HG03520 (cell line): Measurements from ENCODE around the gene BUB1.
"Not testable (repeated sequence)": the region's sequence is repeated elsewhere in the genome, so short reads cannot be mapped to it uniquely, and the experiment has no call there.

ENCODE experiments used
- ATAC-seq: cut with Tn5 transposase; IDR thresholded peaks from one replicate; pipeline ENCODE4 v1.9.1; 2021; ENCODE audit warnings: mild to moderate bottlenecking, moderate library complexity; ENCODE audit not compliant: unreplicated experiment

Gene BUB1

DNA sequence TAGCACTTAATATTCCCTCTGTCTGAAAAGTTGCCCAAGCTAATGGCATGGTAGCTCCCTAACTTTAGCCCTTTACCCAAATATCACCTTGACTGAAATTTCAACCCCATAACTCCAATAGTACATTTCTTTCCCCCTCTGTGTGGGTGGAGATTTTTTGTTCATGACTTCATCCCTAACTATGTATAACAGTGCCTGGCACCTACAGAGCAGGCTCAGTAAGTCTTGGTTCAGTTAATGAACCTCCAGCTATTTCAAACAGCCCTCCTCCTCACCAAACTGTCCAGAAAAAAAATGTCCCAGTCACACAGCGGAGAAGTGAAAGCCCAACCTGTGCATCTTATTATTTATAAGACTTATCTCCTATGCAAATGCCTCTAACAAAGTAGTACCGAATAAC lies 18.6 kb downstream of the BUB1 start:
- no peak for ATAC-seq

GRCh38 chr2:110657724-110658305 lies 20.0 kb downstream of the BUB1 start:
- ATAC-seq, result peak; percentile 48

DNA sequence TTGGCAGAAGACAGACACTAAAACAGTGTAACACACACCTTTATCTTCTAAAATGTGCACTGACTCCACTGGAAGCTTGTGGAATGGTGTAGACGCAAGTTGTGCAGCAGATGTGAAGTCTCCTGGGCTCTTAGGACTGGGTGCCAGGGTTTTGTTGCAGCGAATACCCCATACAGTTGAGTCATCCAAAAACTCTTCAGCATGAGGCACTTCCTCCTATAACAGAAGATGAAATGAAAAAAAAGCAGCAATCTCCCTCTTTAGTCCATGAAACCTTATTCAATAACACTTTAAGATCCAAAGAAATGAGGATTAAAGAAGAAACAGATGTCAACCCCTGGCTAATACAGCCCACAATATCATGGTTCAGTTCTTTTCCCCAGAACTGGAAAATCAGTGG lies 22.2 kb downstream of the BUB1 start:
- ATAC-seq, result no peak

GRCh38 chr2:110653861-110654260 lies 24.0 kb downstream of the BUB1 start:
- no peak for ATAC-seq

GRCh38 chr2:110650346-110650745 lies 27.5 kb downstream of the BUB1 start:
- no peak for ATAC-seq

DNA sequence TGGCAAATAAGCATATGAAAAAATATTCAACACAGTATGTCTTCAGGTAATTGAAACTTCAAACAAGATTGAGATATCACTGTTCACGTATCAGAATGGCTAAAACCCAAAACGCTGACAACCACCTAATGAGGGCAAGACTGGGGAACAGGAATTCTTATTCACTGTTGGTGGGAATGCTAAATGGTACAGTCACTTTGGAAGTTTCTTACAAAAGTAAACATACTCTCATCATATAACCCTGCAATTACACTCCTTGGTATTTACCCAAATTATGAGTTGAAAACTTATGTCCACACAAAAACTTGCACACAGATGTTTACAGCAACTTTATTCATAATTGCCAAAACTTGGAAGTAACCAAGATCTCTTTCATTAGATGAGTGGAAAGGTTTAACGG lies 30.1 kb downstream of the BUB1 start:
- no peak for ATAC-seq

- no peak for ATAC-seq
These were observed 32.2 kb downstream of the BUB1 start for GRCh38 chr2:110645616-110646015.

DNA sequence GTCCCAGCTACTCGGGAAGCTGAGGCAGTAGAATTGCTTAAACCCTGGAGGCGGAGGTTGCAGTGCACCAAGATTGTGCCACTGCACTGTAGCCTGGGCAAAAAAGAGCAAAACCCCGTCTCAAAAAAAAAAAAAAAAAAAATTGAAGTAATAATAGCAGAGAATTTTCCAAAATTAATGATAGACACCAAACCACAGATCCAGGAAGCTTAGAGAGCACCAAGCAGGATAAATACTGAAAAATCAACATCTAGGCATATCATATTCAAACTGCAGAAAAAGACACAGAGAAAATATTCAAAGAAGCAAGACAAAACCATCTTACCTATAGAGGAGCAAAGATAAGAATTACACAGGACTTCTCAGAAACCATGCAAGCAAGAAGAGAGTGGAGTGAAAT lies 33.5 kb downstream of the BUB1 start:
- no peak for ATAC-seq

GRCh38 chr2:110642360-110642759 lies 35.5 kb downstream of the BUB1 start:
- no peak for ATAC-seq

DNA sequence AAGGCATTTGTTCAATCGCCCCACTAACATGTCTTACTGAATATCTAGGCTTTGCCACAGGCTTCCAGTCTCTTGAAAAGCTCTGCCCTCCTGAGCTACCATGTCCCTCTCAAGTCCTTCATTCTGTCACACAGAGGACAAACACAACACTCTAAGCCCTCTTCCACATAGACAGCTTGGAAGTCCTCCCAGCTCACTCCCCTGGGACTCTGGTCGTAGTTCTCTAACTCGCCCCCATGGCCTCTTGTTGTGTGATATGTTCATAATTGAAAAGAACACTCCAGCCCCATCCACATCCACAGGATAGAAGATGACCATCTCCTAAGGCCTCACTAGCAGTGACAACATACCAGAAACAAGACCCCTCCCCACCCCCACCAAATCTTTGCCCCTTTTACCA lies 37.9 kb downstream of the BUB1 start:
- ATAC-seq, result no peak

GRCh38 chr2:110638952-110639695 lies 38.7 kb downstream of the BUB1 start:
- ATAC-seq, result no peak

DNA sequence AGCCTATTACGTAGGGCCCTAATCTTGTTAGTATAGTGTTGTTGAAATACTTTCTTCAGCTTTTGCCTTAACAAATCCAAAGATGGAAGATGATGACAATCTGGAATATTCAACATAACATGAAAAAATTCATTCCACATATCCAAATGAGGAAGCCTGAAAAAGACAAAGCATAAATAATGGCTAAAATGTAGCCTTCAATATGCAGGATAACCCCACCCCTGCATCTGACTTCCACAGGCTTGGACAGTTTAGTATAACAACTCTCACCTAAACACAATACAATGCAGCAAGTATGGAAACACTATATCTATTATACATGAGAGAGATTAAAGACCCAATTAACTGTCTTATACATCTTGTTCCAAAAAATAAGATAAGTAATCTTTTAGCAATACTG lies 39.9 kb downstream of the BUB1 start:
- no peak for ATAC-seq

GRCh38 chr2:110637093-110637492 lies 40.8 kb downstream of the BUB1 start:
- ATAC-seq, result no peak

DNA sequence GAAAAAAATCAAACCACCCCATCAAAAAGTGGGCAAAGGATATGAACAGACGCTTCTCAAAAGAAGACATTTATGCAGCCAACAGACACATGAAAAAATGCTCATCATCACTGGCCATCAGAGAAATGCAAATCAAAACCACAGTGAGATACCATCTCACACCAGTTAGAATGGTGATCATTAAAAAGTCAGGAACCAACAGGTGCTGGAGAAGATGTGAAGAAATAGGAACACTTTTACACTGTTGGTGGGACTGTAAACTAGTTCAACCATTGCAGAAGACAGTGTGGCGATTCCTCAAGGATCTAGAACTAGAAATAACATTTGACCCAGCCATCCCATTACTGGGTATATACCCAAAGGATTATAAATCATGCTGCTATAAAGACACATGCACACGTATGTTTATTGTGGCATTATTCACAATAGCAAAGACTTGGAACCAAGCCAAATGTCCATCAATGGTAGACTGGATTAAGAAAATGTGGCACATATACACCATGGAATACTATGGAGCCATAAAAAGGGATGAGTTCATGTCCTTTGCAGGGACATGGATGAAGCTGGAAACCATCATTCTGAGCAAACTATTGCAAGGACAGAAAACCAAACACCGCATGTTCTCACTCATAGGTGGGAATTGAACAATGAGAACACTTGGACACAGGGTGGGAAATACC lies 41.8 kb downstream of the BUB1 start:
- ATAC-seq, result not testable (repeated sequence)

- ATAC-seq, result not testable (repeated sequence)
These were observed 50.5 kb downstream of the BUB1 start for GRCh38 chr2:110627348-110627747.

DNA sequence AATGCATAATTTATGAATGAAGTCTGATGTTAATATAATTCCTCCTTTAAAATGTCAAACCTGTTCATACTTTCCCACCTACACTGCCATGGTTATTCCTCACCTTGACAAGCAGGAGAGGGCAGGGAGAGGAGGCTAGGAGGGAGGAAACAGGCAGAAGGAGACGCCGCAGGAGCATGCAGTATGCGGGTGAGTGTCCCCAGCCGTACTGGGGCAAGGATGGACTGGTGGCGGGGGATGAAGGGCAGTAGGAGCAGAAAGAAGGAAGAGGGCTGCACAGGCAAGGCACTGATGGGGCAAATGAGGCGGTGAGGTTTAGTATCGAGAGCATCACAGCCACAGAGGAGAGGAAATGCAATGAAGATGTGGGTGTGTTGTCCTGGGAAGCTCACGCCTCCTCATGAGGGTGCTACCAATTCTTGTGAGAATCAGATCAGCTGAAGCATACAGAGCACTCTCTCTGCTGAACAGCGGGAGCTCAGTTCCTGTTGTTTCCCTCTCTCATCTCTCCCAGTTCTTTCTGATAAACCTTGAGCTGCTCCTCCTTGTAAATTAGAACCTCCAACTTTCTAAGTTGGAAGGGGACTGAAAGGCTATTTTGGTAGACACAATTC lies 58.4 kb downstream of the BUB1 start:
- not testable (repeated sequence) for ATAC-seq

DNA sequence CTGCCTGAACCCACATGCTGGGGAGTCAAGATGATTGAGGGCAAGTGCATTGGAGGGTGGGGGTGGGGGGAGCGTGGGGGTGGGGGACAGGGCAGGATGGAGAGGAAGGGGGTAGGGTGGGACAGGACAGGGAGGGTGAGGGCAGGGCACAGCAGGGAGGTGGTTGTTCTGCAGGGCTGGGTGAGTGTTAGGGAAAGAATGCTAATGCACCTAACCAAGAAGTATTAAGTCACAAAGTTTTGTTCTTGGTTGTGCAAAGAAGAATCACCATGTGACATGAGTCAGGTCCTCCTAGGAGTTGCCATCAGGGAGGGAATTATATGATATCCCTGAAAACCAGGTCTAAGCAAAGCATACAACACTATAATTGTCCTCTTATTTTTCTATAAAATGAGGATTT lies 63.9 kb downstream of the BUB1 start:
- not testable (repeated sequence) for ATAC-seq

GRCh38 chr2:110610613-110611250 lies 67.1 kb downstream of the BUB1 start:
- ATAC-seq, result not testable (repeated sequence)

- ATAC-seq, result not testable (repeated sequence)
These were observed 67.8 kb downstream of the BUB1 start for GRCh38 chr2:110609843-110610612.

DNA sequence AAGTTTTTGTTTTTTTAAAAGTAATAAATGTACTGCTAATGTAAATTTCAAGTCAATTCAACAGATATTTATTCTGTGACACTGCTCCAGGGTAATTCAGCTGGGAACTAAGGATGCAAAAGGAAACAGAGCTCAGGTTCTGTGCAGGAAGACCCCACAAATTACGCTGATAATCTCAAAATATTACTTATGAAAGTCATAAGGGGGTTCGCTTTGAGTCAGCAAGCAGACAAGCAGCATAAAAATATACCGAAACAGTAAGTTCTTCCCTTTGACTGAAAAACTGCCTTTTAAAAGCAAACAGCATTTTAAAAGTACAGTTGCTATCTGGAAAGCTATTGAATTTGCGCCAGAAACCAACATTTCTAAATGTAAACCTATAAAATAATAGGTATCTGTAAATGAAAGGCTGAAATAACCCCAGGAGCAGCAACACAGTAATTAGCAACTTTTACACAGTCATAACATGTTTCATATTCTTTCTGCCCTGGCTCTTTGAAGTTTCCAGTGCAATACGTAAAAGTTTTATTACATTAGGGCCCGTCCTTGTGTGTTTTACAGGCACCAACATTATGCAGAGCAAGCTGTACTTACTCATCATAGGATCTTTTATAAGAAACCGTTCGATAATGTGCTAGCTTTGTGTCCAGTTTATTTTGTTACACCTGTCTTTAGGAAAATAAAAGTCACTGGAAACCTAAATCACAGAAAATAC lies 68.9 kb downstream of the BUB1 start:
- ATAC-seq, result not testable (repeated sequence)
